ENCODE results near the gene PAX7.

GRCh38 chr1:18647681-18648214 lies 17.1 kb downstream of the PAX7 start:
- TF ChIP-seq, protein P1, sequence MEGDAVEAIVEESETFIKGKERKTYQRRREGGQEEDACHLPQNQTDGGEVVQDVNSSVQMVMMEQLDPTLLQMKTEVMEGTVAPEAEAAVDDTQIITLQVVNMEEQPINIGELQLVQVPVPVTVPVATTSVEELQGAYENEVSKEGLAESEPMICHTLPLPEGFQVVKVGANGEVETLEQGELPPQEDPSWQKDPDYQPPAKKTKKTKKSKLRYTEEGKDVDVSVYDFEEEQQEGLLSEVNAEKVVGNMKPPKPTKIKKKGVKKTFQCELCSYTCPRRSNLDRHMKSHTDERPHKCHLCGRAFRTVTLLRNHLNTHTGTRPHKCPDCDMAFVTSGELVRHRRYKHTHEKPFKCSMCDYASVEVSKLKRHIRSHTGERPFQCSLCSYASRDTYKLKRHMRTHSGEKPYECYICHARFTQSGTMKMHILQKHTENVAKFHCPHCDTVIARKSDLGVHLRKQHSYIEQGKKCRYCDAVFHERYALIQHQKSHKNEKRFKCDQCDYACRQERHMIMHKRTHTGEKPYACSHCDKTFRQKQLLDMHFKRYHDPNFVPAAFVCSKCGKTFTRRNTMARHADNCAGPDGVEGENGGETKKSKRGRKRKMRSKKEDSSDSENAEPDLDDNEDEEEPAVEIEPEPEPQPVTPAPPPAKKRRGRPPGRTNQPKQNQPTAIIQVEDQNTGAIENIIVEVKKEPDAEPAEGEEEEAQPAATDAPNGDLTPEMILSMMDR (IDR thresholded peaks at IDR 0.05), result no peak
- no peak for TF ChIP-seq POLR2A (IDR thresholded peaks at IDR 0.05)
